ENCODE data around the gene GRIK4. TPM values are rescaled to one million over a fixed set of nuclear protein-coding genes. Genes with fewer than 3 reads are reported as not detected.

The GRIK4 gene
- total RNA-seq, 1 experiment from 2014 or later = not detected

GRCh38 chr11:120586728-120587127 lies 75.2 kb downstream of the GRIK4 start:
- TF ChIP-seq CTCF (IDR thresholded peaks at IDR 0.05; ENCODE audit: unreplicated experiment) = no peak
- no TSS peak for BruUV-seq (replicated peaks)
- ChIA-PET CTCF (interaction anchor here (1.3 kb wide), 1 partner anchor 608 kb away, joined by 3 read pairs; no protein-coding TSS in a partner anchor), POLR2A (no interaction called here)
- H3K36me3 Mint-ChIP-seq (ENCODE audit: insufficient read depth, unreplicated experiment) = no peaks in the 10 kb centered on the region
- no peak for DNase-seq (ENCODE audit: unreplicated experiment)
- intact Hi-C loops (cut with micrococcal nuclease) = no loop called here
- no peak overlapping the region for H3K4me3 Mint-ChIP-seq (ENCODE audit: unreplicated experiment)
- peaks cover 30% of the 10 kb centered on the region for H3K27me3 Mint-ChIP-seq (ENCODE audit: insufficient read depth, unreplicated experiment)
- H3K27ac Mint-ChIP-seq (ENCODE audit: low read depth, unreplicated experiment) = no peak overlapping the region
- peaks cover 13% of the 10 kb centered on the region for H3K9me3 Mint-ChIP-seq (ENCODE audit: unreplicated experiment)
- no peaks in the 10 kb centered on the region for H3K4me1 Mint-ChIP-seq (ENCODE audit: insufficient read depth, unreplicated experiment)

GRCh38 chr11:120587299-120587698 lies 75.8 kb downstream of the GRIK4 start:
- peaks cover 13% of the 10 kb centered on the region for H3K9me3 Mint-ChIP-seq (ENCODE audit: unreplicated experiment)
- ChIA-PET CTCF (interaction anchor here (1.3 kb wide), 1 partner anchor 608 kb away, joined by 3 read pairs; no protein-coding TSS in a partner anchor), POLR2A (no interaction called here)
- H3K4me3 Mint-ChIP-seq (ENCODE audit: unreplicated experiment) = no peak overlapping the region
- peaks cover 35% of the 10 kb centered on the region for H3K27me3 Mint-ChIP-seq (ENCODE audit: insufficient read depth, unreplicated experiment)
- no peak for DNase-seq (ENCODE audit: unreplicated experiment)
- BruUV-seq (replicated peaks) = no TSS peak
- H3K27ac Mint-ChIP-seq (ENCODE audit: low read depth, unreplicated experiment) = no peak overlapping the region
- no peaks in the 10 kb centered on the region for H3K36me3 Mint-ChIP-seq (ENCODE audit: insufficient read depth, unreplicated experiment)
- TF ChIP-seq CTCF (IDR thresholded peaks at IDR 0.05; ENCODE audit: unreplicated experiment) = no peak
- intact Hi-C loops (cut with micrococcal nuclease) = no loop called here
- no peaks in the 10 kb centered on the region for H3K4me1 Mint-ChIP-seq (ENCODE audit: insufficient read depth, unreplicated experiment)

GRCh38 chr11:120589376-120589775 lies 77.8 kb downstream of the GRIK4 start:
- DNase-seq (ENCODE audit: unreplicated experiment) = no peak
- no peak overlapping the region for H3K4me3 Mint-ChIP-seq (ENCODE audit: unreplicated experiment)
- intact Hi-C loops (cut with micrococcal nuclease) = no loop called here
- H3K36me3 Mint-ChIP-seq (ENCODE audit: insufficient read depth, unreplicated experiment) = no peaks in the 10 kb centered on the region
- no TSS peak for BruUV-seq (replicated peaks)
- peaks cover 2% of the 10 kb centered on the region for H3K9me3 Mint-ChIP-seq (ENCODE audit: unreplicated experiment)
- no peak for TF ChIP-seq CTCF (IDR thresholded peaks at IDR 0.05; ENCODE audit: unreplicated experiment)
- ChIA-PET POLR2A (no interaction called here), CTCF (no interaction called here)
- H3K27me3 Mint-ChIP-seq (ENCODE audit: insufficient read depth, unreplicated experiment) = peaks cover 54% of the 10 kb centered on the region
- no peak overlapping the region for H3K27ac Mint-ChIP-seq (ENCODE audit: low read depth, unreplicated experiment)
- no peaks in the 10 kb centered on the region for H3K4me1 Mint-ChIP-seq (ENCODE audit: insufficient read depth, unreplicated experiment)

GRCh38 chr11:120590472-120590871 lies 78.9 kb downstream of the GRIK4 start:
- no peak overlapping the region for H3K4me3 Mint-ChIP-seq (ENCODE audit: unreplicated experiment)
- no peaks in the 10 kb centered on the region for H3K9me3 Mint-ChIP-seq (ENCODE audit: unreplicated experiment)
- ChIA-PET POLR2A (no interaction called here), CTCF (interaction anchor here (0.6 kb wide), 1 partner anchor 14 kb away, joined by 3 read pairs; no protein-coding TSS in a partner anchor)
- H3K36me3 Mint-ChIP-seq (ENCODE audit: insufficient read depth, unreplicated experiment) = no peaks in the 10 kb centered on the region
- no peaks in the 10 kb centered on the region for H3K4me1 Mint-ChIP-seq (ENCODE audit: insufficient read depth, unreplicated experiment)
- H3K27ac Mint-ChIP-seq (ENCODE audit: low read depth, unreplicated experiment) = no peak overlapping the region
- H3K27me3 Mint-ChIP-seq (ENCODE audit: insufficient read depth, unreplicated experiment) = peaks cover 54% of the 10 kb centered on the region
- peak; percentile 4 for DNase-seq (ENCODE audit: unreplicated experiment)
- BruUV-seq (replicated peaks) = no TSS peak
- intact Hi-C loops (cut with micrococcal nuclease) = no loop called here
- TF ChIP-seq CTCF (IDR thresholded peaks at IDR 0.05; ENCODE audit: unreplicated experiment) = no peak

All from MCF 10A (cell line).